ENCODE data around the gene SYTL2. TPM values are rescaled to one million over a fixed set of nuclear protein-coding genes. Genes with fewer than 3 reads are reported as not detected.

Gene SYTL2
- polyA plus RNA-seq, 1 of the 3 experiments (the other 2 are of a cell fraction) = 36.0 TPM

- TF ChIP-seq FOXJ3 (CRISPR knock-in tag; IDR thresholded peaks at IDR 0.05) (no peak), TEAD4 (IDR thresholded peaks at IDR 0.05; ENCODE audit: borderline replicate concordance, insufficient read depth) (peak; percentile 92), POLR2AphosphoS5 (IDR thresholded peaks at IDR 0.05; ENCODE audit: low read depth, low read length) (peak; percentile 85), IRF3 (IDR thresholded peaks at IDR 0.05; ENCODE audit: low read depth, low read length) (no peak), TCF12 (IDR thresholded peaks at IDR 0.05) (peak; percentile 99), ZBTB33 (IDR thresholded peaks at IDR 0.05; ENCODE audit: borderline replicate concordance, low read depth) (0 out of 2 replicates have a peak, but pooled peaks have one; percentile 39), EP300 (IDR thresholded peaks at IDR 0.05; ENCODE audit: borderline replicate concordance in 1 of 2, low read depth in 1 of 2, low read length in 1 of 2) (peak; percentile 62 to 93), GATA2 (CRISPR knock-in tag; IDR thresholded peaks at IDR 0.05) (no peak), FOSL2 (IDR thresholded peaks at IDR 0.05; ENCODE audit: borderline replicate concordance, low read depth) (peak; percentile 52; the same call in 1 of the 2 replicates), USF2 (IDR thresholded peaks at IDR 0.05; ENCODE audit: borderline replicate concordance, low read depth, low read length) (no peak), SIN3A (IDR thresholded peaks at IDR 0.05; ENCODE audit: borderline replicate concordance, low read depth, low read length) (no peak; the same call in 1 of the 2 replicates), FOXM1 (IDR thresholded peaks at IDR 0.05; ENCODE audit: low read depth) (peak; percentile 90)
Measured at GRCh38 chr11:85709941-85710702, 100.8 kb downstream of the SYTL2 start (continued).

- H3F3A ChIP-seq (replicated peaks; ENCODE audit: insufficient read depth) = peaks cover 13% of the 10 kb centered on the region
- H3K9ac ChIP-seq = no peak overlapping the region
- no peaks in the 10 kb centered on the region for H3K79me2 ChIP-seq (ENCODE audit: insufficient read depth)
- no peak for DNase-seq
- H3K9me2 ChIP-seq = no peaks in the 10 kb centered on the region
- ChIA-PET POLR2A (no interaction called here), CTCF (no interaction called here)
- no peak overlapping the region for H2AFZ ChIP-seq (ENCODE audit: low read depth)
- H3K4me1 ChIP-seq (ENCODE audit: control insufficient read depth in 1 of 2, insufficient read depth in 2 of 2, low read depth in 1 of 2, low read length in 1 of 2) = peaks cover 0 to 18% of the 10 kb centered on the region in 2 experiments; a peak in 2 of 4 replicates
- H3K27me3 ChIP-seq (ENCODE audit: insufficient read depth) = no peaks in the 10 kb centered on the region
- H3K4me2 ChIP-seq = no peak overlapping the region
- no peak overlapping the region for H3K4me3 ChIP-seq (ENCODE audit: low read depth in 2 of 2, low read length in 1 of 2)
- H3K27ac ChIP-seq (ENCODE audit: low read depth in 2 of 2, low read length in 1 of 2) = peak overlapping the region; percentile 39 to 65; a peak in 3 of 4 replicates
- H4K20me1 ChIP-seq (ENCODE audit: insufficient read depth) = no peaks in the 10 kb centered on the region
- no peaks in the 10 kb centered on the region for H3K9me3 ChIP-seq
- H3K36me3 ChIP-seq (replicated peaks in 1 of 2; ENCODE audit: control insufficient read depth in 1 of 2, insufficient read depth in 2 of 2, low read length in 1 of 2) = peaks cover 0 to 8% of the 10 kb centered on the region in 2 experiments
- TF ChIP-seq PBX3 (IDR thresholded peaks at IDR 0.05) (peak; percentile 45), FOSL2 (IDR thresholded peaks at IDR 0.05; ENCODE audit: borderline replicate concordance, low read depth) (peak; percentile 58), TCF12 (IDR thresholded peaks at IDR 0.05) (peak; percentile 61; the same call in 1 of the 2 replicates), IRF3 (IDR thresholded peaks at IDR 0.05; ENCODE audit: low read depth, low read length) (no peak), JUND (IDR thresholded peaks at IDR 0.05) (no peak; the same call in 1 of the 2 replicates), NFIC (IDR thresholded peaks at IDR 0.05; ENCODE audit: borderline replicate concordance) (peak; percentile 68; the same call in 1 of the 2 replicates), POLR2AphosphoS5 (IDR thresholded peaks at IDR 0.05; ENCODE audit: low read depth, low read length) (no peak), EP300 (IDR thresholded peaks at IDR 0.05; ENCODE audit: borderline replicate concordance in 1 of 2, low read depth in 1 of 2, low read length in 1 of 2) (peak in 1 of 2 experiments; percentile 68; a peak in 1 of 4 replicates), USF2 (IDR thresholded peaks at IDR 0.05; ENCODE audit: borderline replicate concordance, low read depth, low read length) (no peak), MEF2A (IDR thresholded peaks at IDR 0.05; ENCODE audit: borderline replicate concordance, low read depth) (peak; percentile 73)
Measured at GRCh38 chr11:85705800-85706199, 105.1 kb downstream of the SYTL2 start.

All from SK-N-SH (cell line).